Measurements from ENCODE around the gene ACIN1.

The ACIN1 gene, protein sequence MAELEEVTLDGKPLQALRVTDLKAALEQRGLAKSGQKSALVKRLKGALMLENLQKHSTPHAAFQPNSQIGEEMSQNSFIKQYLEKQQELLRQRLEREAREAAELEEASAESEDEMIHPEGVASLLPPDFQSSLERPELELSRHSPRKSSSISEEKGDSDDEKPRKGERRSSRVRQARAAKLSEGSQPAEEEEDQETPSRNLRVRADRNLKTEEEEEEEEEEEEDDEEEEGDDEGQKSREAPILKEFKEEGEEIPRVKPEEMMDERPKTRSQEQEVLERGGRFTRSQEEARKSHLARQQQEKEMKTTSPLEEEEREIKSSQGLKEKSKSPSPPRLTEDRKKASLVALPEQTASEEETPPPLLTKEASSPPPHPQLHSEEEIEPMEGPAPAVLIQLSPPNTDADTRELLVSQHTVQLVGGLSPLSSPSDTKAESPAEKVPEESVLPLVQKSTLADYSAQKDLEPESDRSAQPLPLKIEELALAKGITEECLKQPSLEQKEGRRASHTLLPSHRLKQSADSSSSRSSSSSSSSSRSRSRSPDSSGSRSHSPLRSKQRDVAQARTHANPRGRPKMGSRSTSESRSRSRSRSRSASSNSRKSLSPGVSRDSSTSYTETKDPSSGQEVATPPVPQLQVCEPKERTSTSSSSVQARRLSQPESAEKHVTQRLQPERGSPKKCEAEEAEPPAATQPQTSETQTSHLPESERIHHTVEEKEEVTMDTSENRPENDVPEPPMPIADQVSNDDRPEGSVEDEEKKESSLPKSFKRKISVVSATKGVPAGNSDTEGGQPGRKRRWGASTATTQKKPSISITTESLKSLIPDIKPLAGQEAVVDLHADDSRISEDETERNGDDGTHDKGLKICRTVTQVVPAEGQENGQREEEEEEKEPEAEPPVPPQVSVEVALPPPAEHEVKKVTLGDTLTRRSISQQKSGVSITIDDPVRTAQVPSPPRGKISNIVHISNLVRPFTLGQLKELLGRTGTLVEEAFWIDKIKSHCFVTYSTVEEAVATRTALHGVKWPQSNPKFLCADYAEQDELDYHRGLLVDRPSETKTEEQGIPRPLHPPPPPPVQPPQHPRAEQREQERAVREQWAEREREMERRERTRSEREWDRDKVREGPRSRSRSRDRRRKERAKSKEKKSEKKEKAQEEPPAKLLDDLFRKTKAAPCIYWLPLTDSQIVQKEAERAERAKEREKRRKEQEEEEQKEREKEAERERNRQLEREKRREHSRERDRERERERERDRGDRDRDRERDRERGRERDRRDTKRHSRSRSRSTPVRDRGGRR

GRCh38 chr14:23094666-23095195 lies at the start of gene ACIN1:
Gene ACIN1, minus strand, starts transcription at chr14:23095136. Its CDS starts 24 bp downstream, at chr14:23095112.
- DNase-seq, result no peak

GRCh38 chr14:23143911-23144310 lies 49.0 kb upstream of the ACIN1 start:
- no peak for DNase-seq

- DNase-seq, result no peak
Observed at GRCh38 chr14:23142826-23143225, 47.9 kb upstream of the ACIN1 start.

DNA sequence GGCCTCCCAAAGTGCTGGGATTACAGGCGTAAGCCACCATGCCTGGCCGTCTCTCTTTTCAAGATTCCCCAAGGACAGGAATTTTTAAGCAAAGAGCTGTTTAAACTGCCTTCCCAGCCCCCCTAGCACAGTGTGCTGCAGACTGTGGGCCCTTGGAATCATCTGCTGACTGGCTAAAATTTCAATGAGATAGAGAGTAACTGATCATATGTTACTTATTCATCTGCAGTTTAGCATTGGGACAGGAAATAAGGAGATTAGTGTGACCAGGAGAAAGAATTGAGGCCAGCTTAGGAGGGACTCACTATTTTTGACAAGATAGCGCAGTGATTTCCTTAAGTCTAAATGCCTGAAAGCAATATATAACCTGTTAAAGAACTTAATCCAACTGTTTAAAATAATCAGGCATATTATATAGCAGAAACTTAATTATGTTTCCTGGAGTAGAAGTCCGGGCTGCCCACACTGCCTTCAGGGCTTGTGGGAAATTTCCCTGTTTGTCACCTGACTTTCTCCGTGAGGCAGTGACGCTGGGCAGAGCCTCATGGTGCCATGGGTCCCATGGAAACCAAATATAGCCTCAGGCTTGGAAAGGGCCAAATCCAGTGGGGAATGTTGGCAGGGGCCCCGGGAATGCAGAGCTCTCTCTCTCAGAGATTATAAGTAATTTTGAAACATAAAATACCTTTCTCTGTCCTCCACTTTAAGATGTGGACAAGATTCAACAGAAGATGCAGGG lies 46.9 kb upstream of the ACIN1 start:
- DNase-seq, result no peak

DNA sequence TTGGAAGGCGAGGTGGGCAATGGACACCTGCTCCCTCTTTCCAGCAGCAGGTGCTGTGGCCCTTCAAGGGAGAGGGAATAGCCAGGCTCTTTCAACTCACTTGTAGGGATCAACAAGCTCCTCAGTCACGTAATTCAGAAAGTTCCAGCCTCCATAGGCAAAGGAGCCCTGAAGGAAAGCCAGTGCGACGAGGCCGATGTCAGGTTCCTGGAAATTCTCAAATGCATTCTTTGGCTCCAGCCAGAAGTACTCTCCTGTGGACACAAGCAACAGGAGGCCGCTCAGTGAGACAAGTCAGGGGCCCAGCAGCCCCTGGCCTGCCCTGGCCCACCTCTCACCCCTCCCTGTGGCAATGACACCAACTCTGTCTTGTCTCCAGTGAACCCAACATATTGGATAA lies 45.4 kb upstream of the ACIN1 start:
- no peak for DNase-seq

GRCh38 chr14:23139874-23140273 lies 44.9 kb upstream of the ACIN1 start:
- no peak for DNase-seq

- no peak for DNase-seq
Observed at GRCh38 chr14:23137813-23138535, 43.0 kb upstream of the ACIN1 start.

GRCh38 chr14:23137192-23137812 lies 42.4 kb upstream of the ACIN1 start:
- no peak for DNase-seq

- no peak for DNase-seq
Observed at GRCh38 chr14:23136566-23137133, 41.7 kb upstream of the ACIN1 start.

DNA sequence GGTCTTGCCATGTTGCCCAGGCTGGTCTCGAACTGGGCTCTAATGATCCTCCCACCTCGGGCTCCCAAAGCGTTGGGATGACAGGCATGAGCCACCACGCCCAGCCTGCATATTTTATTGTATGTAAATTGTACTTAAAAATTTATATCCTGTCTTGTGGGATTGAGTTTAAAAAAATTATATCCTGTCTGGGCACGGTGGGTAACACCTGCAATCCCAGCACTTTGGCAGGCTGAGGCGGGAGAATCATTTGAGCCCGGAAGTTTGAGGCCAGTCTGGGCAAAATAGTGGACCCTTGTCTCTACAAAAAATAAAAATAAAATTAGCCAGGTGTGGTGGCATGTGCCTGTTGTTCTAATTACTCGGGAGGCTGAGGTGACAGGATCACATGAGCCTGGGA lies 38.0 kb upstream of the ACIN1 start:
- DNase-seq, result no peak

DNA sequence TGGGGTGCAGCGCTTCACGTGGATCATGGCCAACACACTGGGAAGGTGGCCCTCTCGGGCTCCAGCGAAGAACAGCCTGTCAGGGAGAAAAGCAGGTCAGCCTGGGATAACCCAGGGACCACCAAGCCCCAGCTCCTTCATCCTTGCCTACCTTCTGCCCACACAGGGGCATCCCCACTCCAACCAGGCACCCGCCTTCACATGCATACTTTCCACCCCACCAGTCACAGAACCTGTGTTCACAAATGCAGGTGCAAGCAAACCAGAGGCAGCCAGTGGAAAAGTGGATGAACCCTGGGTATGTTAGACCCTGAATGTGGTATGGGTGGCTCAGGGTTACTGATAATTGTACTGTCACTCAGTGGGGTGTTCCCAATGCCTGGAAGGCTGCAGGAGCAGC lies 36.5 kb upstream of the ACIN1 start:
- no peak for DNase-seq

GRCh38 chr14:23130871-23131270 lies 35.9 kb upstream of the ACIN1 start:
- DNase-seq, result no peak

DNA sequence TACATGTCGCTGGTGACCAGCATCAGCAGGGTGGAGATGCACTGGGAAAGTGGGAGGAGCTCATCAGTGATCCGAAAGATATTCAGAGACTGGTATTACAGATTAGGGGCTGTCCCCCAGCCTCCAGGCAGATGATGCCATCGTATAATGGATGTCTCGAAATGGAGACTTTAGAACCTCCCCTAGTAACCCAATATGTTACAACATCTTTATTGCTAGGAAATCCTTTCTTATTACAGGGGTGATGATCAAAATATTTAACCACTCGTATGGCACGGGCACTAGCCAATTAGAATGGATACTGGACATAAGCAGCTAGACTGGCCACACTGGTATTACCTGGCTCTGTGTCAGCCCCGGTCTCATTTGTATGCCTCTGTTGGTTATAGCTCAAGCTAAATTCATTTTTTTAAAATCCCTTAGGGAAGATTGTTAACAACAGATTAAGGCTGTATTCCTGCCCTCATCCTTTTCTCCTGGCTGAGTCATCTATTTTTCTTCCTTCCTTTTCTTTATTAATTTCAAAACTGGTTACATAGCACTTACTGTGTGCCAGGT lies 34.9 kb upstream of the ACIN1 start:
- DNase-seq, result no peak

GRCh38 chr14:23128969-23129758 lies 34.2 kb upstream of the ACIN1 start:
- no peak for DNase-seq

DNA sequence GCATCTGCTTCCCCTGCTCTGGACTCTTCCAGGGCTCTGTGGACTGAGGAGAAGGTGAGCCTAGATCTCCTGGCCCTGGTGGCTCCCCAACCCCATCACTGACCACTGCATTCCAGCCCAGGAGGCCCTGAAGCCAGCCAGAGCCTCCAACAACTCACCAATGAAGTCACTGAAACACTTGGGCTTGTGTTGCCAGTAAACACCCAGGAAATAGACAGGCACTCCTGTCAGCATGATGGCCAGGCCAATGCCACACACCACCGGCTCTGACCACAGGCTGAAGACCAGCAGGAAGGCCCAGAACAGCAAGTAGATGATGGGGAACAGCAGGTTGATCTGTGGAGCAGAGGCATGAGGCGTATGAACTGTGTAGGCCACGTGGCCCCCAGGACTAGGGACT lies 32.9 kb upstream of the ACIN1 start:
- DNase-seq, result no peak

- DNase-seq, result no peak
Observed at GRCh38 chr14:23126548-23127278, 31.8 kb upstream of the ACIN1 start.

- no peak for DNase-seq
Observed at GRCh38 chr14:23125933-23126524, 31.1 kb upstream of the ACIN1 start.

DNA sequence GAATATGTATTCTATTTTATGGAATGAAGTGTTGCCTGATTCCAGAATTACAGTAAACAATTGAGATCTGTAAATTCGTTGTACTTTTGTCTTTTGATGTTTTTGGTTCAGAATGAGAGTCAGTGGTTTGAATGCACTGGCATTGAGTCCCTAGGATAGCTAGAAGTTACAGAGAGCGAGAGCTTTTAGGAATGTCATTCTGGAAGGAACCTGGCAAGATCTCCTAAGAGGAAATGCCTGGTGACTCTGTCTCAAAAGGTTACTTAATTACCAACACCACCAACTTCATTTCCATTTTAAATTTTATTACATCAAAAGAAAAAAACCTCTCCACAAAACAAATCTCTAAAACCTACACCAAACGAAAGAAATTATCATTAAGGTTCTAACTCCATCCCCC lies 30.1 kb upstream of the ACIN1 start:
- no peak for DNase-seq

Measured in NCI-H1930 (cell line).